Glutamatergic neuron (in vitro differentiated cells): ENCODE results near the gene PDE1C. TPM values are rescaled to one million over a fixed set of nuclear protein-coding genes. Genes with fewer than 3 reads are reported as not detected.

Experiments
- DNase-seq: peaks from one replicate; pipeline ENCODE4 v3.0.0; 2022
- H3K27ac Mint-ChIP-seq: one replicate; pipeline ENCODE4 v1.8.0; 2020; ENCODE audit warnings: mild to moderate bottlenecking, mixed read lengths, inconsistent platforms; ENCODE audit not compliant: unreplicated experiment
- H3K27me3 Mint-ChIP-seq: one replicate; pipeline ENCODE4 v1.8.0; 2020; ENCODE audit warnings: mild to moderate bottlenecking, moderate library complexity, mixed read lengths, inconsistent platforms; ENCODE audit not compliant: unreplicated experiment
- H3K36me3 Mint-ChIP-seq: one replicate; pipeline ENCODE4 v1.8.0; 2020; ENCODE audit warnings: mild to moderate bottlenecking, mixed read lengths, inconsistent platforms; ENCODE audit not compliant: unreplicated experiment
- H3K4me1 Mint-ChIP-seq: one replicate; pipeline ENCODE4 v1.8.0; 2020; ENCODE audit warnings: mild to moderate bottlenecking, low read depth, mixed read lengths, inconsistent platforms; ENCODE audit not compliant: unreplicated experiment
- H3K4me3 Mint-ChIP-seq: one replicate; pipeline ENCODE4 v1.8.0; 2020; ENCODE audit warnings: mild to moderate bottlenecking, mixed read lengths, inconsistent platforms; ENCODE audit not compliant: unreplicated experiment
- H3K9me3 Mint-ChIP-seq: one replicate; pipeline ENCODE4 v1.8.0; 2020; ENCODE audit warnings: mild to moderate bottlenecking, moderate library complexity, mixed read lengths, inconsistent platforms; ENCODE audit not compliant: unreplicated experiment
- total RNA-seq: library from RNA; stranded (reverse); fragmentation: NEBNext Ultra II Directional; extraction: Animal tissue kit (Norgen Biotek cat#: 25700); gene quantifications from one replicate; pipeline ENCODE4 v1.2.1, GENCODE V29; 2021; ENCODE audit not compliant: unreplicated experiment
- TF ChIP-seq, protein P1 (sequence below): fragments of 200-600 bp; sonication (generic); IDR thresholded peaks from one replicate; pipeline ENCODE4 v1.5.0; 2021; ENCODE audit not compliant: partially characterized antibody, unreplicated experiment

PDE1C gene
- total RNA-seq, 1 donor from 2014 or later = 3.3 TPM

DNA sequence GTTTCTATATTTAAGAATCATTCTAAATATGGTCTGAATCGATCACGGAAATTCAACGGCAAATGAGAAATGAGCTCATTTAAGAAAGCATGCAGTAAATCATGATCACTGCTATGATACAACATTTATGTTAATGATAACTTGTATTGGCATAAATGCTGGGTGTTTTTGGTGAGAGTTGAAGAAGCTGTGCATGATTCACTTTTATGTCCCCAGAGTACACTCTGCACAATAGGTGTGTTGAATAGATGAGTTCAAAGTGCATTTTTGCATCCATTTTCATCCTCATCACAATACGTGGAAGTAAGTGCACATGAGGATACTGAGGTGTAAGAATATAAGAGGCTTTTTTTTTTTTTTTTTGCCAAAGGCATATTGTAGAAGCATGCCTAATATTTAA, 213.9 kb downstream of the PDE1C start:
- no peaks in the 10 kb centered on the region for H3K36me3 Mint-ChIP-seq
- no peaks in the 10 kb centered on the region for H3K9me3 Mint-ChIP-seq
- no peaks in the 10 kb centered on the region for H3K4me1 Mint-ChIP-seq
- TF ChIP-seq, protein P1, sequence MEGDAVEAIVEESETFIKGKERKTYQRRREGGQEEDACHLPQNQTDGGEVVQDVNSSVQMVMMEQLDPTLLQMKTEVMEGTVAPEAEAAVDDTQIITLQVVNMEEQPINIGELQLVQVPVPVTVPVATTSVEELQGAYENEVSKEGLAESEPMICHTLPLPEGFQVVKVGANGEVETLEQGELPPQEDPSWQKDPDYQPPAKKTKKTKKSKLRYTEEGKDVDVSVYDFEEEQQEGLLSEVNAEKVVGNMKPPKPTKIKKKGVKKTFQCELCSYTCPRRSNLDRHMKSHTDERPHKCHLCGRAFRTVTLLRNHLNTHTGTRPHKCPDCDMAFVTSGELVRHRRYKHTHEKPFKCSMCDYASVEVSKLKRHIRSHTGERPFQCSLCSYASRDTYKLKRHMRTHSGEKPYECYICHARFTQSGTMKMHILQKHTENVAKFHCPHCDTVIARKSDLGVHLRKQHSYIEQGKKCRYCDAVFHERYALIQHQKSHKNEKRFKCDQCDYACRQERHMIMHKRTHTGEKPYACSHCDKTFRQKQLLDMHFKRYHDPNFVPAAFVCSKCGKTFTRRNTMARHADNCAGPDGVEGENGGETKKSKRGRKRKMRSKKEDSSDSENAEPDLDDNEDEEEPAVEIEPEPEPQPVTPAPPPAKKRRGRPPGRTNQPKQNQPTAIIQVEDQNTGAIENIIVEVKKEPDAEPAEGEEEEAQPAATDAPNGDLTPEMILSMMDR = no peak
- H3K27ac Mint-ChIP-seq = no peak overlapping the region
- no peak for DNase-seq
- no peaks in the 10 kb centered on the region for H3K27me3 Mint-ChIP-seq
- H3K4me3 Mint-ChIP-seq = no peak overlapping the region

DNA sequence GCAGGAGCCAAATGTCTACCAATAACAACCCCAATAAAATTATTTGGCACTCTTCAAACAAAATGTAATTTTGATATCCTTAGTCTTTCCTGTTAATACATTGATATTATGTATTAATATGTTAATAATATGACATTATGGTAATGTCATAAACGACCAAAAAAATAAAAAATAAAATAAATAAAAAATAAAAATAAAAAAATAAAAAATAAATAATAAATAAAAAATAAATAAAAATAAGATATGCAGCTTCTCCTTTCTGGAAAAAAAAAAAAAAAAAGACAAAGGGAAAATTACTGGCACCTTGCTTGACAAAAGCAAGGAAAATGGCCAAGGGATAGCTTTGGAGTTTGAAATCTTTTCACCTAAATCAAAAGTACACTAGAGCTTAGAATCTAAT, 214.7 kb downstream of the PDE1C start:
- Mint-ChIP-seq H3K36me3 (no peaks in the 10 kb centered on the region), H3K27ac (no peak overlapping the region), H3K27me3 (no peaks in the 10 kb centered on the region), H3K4me3 (no peak overlapping the region), H3K4me1 (peaks cover 2% of the 10 kb centered on the region), H3K9me3 (no peaks in the 10 kb centered on the region)
- TF ChIP-seq, protein P1 = no peak
- no peak for DNase-seq

DNA sequence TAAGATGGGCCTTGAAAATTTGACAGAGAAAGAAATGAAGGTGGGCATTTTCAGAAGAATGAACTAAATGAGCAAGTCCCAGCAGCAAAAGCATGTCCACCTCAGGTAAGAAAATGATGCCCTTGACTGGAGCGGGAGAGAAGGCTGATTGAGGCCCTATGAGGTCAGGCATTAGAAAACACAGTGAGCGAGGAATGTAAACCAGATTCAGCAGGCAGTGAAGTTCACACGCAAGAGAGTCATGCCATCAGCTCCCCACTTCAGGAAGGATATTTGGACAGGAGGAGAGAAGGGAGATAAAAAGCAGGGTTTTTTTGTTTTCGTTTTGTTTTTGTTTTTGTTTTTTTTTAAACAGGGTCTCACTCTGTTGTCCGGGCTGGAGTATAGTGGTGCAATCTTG, 216.8 kb downstream of the PDE1C start:
- Mint-ChIP-seq H3K9me3 (no peaks in the 10 kb centered on the region), H3K4me3 (no peak overlapping the region), H3K4me1 (peaks cover 2% of the 10 kb centered on the region), H3K36me3 (no peaks in the 10 kb centered on the region), H3K27ac (no peak overlapping the region), H3K27me3 (no peaks in the 10 kb centered on the region)
- TF ChIP-seq, protein P1 = no peak
- DNase-seq = no peak

DNA sequence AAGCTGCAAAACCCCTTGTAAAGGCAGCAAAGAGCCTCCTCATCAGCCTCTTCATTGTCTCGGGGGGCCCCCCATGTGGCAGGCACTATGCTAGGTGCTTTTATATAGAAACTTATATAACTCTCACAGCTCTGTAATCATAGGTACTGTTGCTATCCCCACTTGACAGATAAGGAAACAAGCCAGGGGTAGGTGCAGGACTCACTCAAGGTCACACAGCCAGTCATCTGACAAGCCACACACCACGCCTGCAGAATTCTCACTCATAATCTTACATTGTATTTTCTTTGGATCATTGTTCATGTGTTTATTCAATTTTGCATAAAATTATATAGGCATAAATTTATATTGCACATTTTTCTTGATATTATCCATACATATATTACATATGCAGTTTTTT, 217.7 kb downstream of the PDE1C start:
- no peak for DNase-seq
- Mint-ChIP-seq H3K4me3 (no peak overlapping the region), H3K36me3 (no peaks in the 10 kb centered on the region), H3K27me3 (no peaks in the 10 kb centered on the region), H3K27ac (no peak overlapping the region), H3K9me3 (no peaks in the 10 kb centered on the region), H3K4me1 (peaks cover 2% of the 10 kb centered on the region)
- TF ChIP-seq, protein P1 = no peak

DNA sequence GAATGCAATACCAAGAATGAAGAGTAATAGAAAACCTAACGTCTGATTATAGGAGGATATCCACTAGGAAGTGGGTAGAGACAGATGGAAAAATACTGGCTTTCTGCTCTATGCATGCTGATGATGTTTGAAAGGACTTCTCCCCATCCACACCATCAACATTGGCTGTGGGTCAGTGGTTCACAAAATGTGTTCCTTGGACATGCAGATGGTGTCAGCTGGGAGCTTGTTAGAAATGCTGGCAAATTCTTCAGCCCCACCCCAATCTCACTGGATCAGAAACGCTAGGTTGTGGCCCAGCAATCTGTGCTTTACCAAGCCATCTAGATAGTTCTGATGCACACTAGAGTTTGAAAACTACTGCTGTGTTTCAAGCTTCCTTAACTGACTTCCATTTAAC, 219.1 kb downstream of the PDE1C start:
- DNase-seq = no peak
- TF ChIP-seq, protein P1 = no peak
- Mint-ChIP-seq H3K27me3 (no peaks in the 10 kb centered on the region), H3K27ac (no peak overlapping the region), H3K9me3 (no peaks in the 10 kb centered on the region), H3K4me3 (no peak overlapping the region), H3K36me3 (no peaks in the 10 kb centered on the region), H3K4me1 (peaks cover 2% of the 10 kb centered on the region)
